T-helper 22 cell (primary cell): ENCODE results near the gene PRICKLE3.
"Not testable (repeated sequence)": the region's sequence is repeated elsewhere in the genome, so short reads cannot be mapped to it uniquely, and the experiment has no call there.

Experiments used
- DNase-seq: peaks from one replicate; pipeline ENCODE4 v3.0.0-alpha.2; 2020; ENCODE audit warnings: low read depth

The PRICKLE3 gene

GRCh38 chrX:49178537-49178936 lies 7.6 kb downstream of the PRICKLE3 start:
- DNase-seq = no peak

DNA sequence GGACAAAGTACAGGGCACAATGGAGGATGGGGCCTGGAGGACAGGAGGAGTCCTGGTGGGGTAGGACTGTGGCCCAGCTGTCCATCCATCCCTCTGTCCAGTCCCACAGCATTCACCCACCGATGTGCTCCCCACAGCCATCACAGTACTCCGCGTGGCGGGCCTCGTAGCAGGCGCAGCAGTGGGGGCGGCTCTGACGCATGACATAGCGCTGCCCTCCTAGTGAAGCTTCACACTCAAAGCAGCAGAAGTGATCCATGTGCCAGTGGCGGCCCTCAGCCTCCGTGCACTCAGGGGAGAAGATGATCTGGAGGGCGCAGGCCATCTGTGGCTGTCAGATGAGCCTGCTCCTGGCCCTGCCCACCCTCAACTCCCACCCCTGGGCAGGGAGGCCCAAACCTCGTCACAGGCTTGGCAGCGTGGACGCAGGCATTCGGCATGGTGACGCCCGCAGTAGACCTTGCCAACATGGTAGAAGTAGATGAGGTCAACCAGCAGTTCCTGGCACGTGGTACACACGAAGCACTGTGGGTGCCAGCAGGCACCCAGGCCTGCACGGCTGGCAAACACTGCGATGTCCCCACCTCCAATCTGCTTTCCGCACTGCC lies 8.2 kb downstream of the PRICKLE3 start:
- DNase-seq = no peak

DNA sequence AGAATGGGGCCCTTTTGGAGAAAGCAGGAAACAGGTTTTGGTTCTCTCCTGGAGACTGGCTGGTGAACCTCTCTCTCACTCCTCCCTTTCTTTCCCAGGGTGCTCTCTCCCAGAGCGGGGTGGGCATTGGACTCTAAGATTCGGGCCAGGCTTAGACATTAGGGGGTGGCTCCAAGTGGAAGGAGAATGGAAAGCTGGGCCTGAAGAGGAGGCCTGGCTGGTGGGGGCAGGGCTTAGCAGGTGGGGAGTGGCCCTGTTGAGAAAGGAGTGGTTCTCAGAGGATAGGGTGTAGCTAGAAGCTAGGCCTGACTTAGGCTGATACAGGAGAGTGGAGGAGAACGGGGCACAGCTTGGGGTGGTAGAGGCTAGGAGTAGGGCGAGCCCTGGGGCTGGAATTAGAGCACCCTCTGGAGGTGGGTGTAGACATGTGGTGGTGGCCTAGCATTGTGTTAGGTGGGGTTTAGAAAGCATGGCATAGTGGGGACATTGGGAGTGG lies 8.8 kb downstream of the PRICKLE3 start:
- DNase-seq = no peak

- no peak for DNase-seq
Measured at GRCh38 chrX:49176421-49177326, 9.5 kb downstream of the PRICKLE3 start.

DNA sequence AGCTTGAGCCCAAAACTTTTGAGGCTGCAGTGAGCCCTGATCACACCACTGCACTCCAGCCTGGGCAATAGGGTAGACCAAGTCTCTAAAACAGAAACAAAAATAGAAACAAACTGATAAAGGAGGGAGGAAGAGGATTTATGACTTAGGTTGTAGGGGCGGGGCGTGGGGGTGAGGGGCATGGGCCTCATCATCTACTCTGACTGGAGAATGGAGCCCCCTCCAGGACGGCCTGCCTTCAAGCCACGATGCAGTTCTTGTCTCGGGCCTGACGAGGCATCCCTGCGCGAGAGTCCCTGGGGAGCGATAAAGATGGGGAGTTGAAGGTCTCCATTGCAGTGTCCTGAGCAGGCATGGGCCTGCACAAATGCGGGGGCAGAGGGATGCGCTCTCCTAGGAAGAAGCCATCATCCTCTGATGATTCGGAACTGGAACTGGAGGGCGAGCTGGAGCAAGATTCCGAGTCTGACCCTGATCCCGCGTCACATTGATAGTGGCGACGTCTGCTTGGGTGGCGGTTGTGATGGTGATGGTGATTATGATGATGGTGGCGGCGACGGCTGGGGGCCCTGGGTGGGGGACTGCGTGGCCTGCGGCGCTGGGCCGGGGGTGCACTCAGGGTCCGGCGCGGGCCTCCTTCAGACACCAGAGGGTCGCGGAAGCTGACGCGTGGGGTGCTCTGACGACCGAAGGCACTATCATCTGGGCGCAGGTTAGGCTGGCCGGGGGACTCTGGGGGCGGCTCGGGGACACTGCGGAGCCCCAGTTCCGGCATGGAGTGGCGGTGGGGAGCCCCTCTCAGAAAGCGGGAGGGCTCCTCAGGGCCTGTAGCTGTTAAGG lies 10.5 kb downstream of the PRICKLE3 start:
- no peak for DNase-seq

GRCh38 chrX:49174723-49175122 lies 11.4 kb downstream of the PRICKLE3 start:
- no peak for DNase-seq

DNA sequence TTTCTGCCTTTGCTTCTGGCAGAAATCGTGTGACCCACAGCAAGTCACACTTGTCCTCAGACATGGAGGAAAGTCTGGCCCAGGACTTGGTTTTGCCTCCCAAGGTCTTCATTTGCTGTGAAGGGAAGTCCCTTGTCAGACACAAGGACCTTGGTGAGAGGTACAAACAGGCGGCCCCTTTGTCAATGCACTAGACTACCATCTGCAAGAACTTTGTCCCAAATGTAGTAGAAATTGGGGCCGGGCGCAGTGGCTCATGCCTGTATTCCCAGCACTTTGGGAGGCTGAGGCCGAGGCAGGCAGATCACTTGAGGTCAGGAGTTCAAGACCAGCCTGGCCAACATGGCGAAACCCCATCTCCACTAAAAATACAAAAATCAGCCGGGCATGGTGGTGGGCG lies 12.6 kb downstream of the PRICKLE3 start:
- not testable (repeated sequence) for DNase-seq

- DNase-seq = peak; percentile 58
Measured at GRCh38 chrX:49172280-49172780, 13.8 kb downstream of the PRICKLE3 start.

DNA sequence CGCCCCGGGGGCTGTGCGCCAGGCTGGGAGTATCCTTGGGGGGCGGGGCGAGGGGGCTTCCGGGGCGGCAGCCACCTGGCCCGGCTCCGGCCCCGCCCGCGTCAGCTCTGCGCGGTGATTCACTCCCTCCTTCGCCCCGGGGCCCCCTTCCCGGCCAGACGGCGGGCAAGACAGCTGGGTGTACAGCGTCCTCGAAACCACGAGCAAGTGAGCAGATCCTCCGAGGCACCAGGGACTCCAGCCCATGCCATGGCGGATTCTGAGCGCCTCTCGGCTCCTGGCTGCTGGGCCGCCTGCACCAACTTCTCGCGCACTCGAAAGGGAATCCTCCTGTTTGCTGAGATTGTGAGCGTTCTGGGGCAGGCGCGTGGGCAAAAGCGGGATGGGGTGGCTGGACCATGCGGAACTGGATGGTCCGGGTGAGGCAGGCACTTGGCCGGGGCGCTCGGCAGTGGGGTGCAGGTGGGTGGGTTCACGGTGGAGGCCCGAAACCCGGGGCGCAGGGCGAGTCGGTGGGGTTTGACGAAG lies 14.4 kb downstream of the PRICKLE3 start, which contains the start of gene PLP2:
TSS of gene PLP2 (plus strand) at position 147 of the 528 bp plus-strand sequence. CDS start at position 250, 103 bp downstream.
- peak; percentile 65 for DNase-seq

GRCh38 chrX:49167740-49168108 lies 18.4 kb downstream of the PRICKLE3 start:
- no peak for DNase-seq

DNA sequence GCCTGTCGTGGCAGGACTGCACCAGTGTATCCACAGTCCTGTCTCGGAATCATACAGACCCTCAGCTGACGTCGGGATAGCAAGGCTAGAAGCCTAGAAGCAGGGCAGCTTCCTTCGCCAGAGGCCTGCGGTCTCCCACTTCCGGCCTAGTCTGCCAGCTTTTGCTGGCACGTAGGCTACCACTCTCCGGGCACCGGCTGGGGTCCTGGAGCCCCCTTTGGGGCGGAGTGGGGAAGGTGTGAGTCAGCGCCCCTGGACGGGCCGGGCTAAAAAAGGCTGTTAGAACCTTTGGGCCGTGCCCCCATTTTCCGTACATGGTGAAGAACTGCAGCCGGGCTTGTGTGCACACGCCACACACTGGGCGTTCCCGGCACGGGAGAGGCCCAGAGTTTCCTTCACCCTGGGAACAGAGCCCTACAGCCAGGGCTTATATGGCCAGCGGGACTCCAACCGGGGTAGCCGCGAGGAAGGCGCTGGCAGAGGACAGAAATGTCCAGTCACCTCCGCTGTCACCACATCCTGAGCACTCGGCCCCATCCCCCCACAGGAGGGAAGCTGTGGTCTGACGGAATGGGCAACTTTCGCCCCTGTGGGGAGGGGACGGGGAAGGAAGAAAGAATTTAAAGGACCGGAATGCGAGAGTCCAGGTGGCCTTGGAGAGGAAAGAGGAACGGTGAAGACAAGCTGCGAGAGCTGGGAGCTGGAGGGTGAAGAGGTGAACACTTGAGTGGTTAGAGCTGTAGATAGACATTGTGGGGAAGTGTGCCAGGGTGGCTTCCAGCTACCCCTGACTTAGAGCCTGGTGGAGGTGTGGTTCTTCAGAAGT lies 19.0 kb downstream of the PRICKLE3 start:
- DNase-seq = peak; percentile 62

- DNase-seq = peak; percentile 70
Measured at GRCh38 chrX:49165901-49166881, 20.0 kb downstream of the PRICKLE3 start.

DNA sequence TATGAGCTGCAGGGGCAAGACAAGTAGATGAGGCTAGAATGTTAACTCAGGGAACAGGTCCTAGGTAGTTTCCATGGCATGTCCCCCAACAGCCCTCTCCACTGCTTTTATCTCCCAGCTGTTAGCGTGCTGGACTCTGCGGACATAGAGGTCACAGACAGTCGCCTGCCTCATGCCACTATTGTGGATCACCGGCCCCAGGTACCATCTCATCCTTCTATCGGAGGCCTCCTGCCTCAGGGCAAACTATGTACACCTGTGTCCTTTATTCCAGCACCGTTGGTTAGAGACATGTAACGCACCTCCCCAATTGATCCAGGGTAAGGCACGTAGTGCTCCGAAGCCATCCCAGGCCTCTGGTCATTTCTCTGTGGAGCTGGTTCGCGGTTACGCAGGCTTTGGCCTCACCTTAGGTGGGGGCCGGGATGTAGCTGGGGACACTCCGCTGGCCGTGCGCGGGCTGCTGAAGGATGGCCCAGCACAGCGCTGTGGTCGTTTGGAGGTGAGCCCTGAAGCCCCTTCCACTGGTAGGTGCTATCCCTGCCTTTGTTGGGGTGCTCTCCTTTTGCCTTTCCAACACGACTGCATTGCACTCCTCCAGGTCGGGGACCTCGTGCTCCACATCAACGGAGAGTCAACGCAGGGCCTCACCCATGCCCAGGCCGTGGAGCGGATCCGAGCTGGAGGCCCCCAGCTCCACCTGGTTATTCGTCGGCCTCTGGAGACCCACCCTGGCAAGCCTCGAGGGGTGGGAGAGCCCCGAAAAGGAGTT lies 21.4 kb downstream of the PRICKLE3 start:
- DNase-seq = no peak

GRCh38 chrX:49163555-49164419 lies 22.4 kb downstream of the PRICKLE3 start:
- DNase-seq = peak; percentile 66

DNA sequence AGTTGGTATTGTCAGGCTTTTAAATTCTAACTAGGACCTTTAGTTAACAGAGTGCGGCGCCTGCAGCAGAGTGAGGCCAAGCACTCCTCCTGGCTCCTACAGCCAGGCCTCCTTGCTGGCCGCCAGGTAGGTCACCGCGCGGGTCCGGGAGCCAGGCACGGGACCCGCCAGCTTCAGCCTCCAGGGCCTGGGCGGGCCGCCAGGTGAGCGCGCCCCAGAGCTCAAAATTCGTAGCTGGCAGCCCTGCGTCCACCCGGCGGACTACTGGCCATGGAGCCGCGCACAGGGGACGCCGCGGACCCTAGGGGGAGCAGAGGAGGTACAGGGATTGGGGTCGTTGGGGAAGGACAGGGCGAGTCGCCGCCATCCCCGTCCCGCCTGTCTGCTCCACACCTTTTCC lies 23.6 kb downstream of the PRICKLE3 start, which contains the start of gene MAGIX:
TSS of gene MAGIX (plus strand) at position 139 of the 400 bp plus-strand sequence. CDS start at position 271, 132 bp downstream.
- DNase-seq = no peak

DNA sequence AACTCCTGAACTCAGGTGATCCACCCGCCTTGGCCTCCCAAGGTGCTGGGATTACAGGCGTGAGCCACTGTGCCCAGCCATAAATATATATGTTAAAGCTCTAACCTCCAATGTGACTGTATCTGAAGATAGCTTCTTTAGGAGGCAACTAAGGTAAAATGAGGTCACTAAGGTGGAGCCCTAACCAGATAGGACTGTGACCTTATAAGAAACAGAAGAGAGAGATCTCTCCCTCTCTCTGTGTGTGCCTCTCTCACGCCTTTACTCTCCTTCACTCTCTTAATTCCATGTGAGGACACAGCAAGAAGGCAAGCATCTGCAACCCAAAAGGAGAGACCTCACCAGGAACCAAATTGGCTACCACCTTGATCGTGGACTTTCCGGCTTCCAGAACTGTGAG lies 24.5 kb downstream of the PRICKLE3 start:
- DNase-seq = no peak

- DNase-seq = no peak
Measured at GRCh38 chrX:49160908-49161307, 25.3 kb downstream of the PRICKLE3 start.

DNA sequence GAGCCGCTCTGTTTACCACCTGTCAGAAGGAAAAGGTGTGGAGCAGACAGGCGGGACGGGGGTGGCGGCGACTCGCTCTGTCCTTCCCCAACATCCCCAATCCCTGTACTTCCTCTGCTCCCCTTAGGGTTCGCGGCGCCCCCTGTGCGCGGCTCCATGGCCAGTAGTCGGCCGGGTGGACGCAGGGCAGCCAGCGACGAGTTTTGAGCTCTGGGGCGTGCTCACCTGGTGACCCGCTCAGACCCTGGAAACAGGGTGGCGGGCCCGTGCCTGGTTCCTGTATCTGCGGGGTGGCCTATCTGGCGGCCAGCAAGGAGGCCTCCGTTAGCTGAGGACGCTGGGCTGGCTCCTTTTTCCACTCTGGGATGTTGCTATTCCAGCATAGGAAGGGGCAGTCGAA lies 29.0 kb downstream of the PRICKLE3 start:
- DNase-seq = no peak
